Neural cell (in vitro differentiated cells): ENCODE data around the gene VKORC1. TPM values are rescaled to one million over a fixed set of nuclear protein-coding genes. Genes with fewer than 3 reads are reported as not detected.
A peak's percentile ranks its signal among the peaks of the same experiment; 100 is the strongest.

Experiments
- H2AFZ ChIP-seq: fragments of 200-600, 300-800 bp; sonication (generic), shearing (Covaris generic); 2 replicates; pipeline ENCODE4 v1.6.0; 2014; ENCODE audit warnings: low read depth, mild to moderate bottlenecking, antibody characterized with exemption, low read length, moderate library complexity
- H3F3A ChIP-seq: fragments of 200-600 bp; shearing (Covaris generic); 2 replicates; pipeline ENCODE4 v1.6.1; 2016; ENCODE audit warnings: mild to moderate bottlenecking, moderate library complexity, mixed read lengths, antibody characterized with exemption, low read length; ENCODE audit not compliant: insufficient read depth, poor library complexity, severe bottlenecking
- H3K27ac ChIP-seq: fragments of 200-600, 300-800 bp; sonication (generic), shearing (Covaris generic); 2 replicates; pipeline ENCODE4 v1.5.1; 2014; ENCODE audit warnings: mild to moderate bottlenecking, low read length, moderate library complexity
- H3K27me3 ChIP-seq: fragments of 300-800, 200-600 bp; sonication (generic), shearing (Covaris generic); 2 replicates; pipeline ENCODE4 v1.6.0; 2014; ENCODE audit warnings: mild to moderate bottlenecking, low read depth, low read length, moderate library complexity; ENCODE audit not compliant: insufficient read depth
- H3K36me3 ChIP-seq: fragments of 300-800, 200-600 bp; sonication (generic), shearing (Covaris generic); 2 replicates; pipeline ENCODE4 v1.5.1; 2014; ENCODE audit warnings: mild to moderate bottlenecking, antibody characterized with exemption, low read length, moderate library complexity; ENCODE audit not compliant: insufficient read depth
- H3K4me2 ChIP-seq: fragments of 300-800, 200-600 bp; sonication (generic), shearing (Covaris generic); 2 replicates; pipeline ENCODE4 v1.6.0; 2014; ENCODE audit warnings: mild to moderate bottlenecking, low read length
- H3K4me3 ChIP-seq: fragments of 300-800, 200-600 bp; sonication (generic), shearing (Covaris generic); 2 replicates; pipeline ENCODE4 v1.5.1; 2014; ENCODE audit warnings: mild to moderate bottlenecking, low read length, moderate library complexity
- H3K79me2 ChIP-seq: fragments of 200-600 bp; shearing (Covaris generic); replicated peaks from 2 replicates; pipeline ENCODE4 v1.6.0; 2014; ENCODE audit warnings: mild to moderate bottlenecking, low read length, moderate library complexity; ENCODE audit not compliant: insufficient read depth
- H3K9ac ChIP-seq: fragments of 300-800, 200-600 bp; sonication (generic), shearing (Covaris generic); 2 replicates; pipeline ENCODE4 v1.6.1; 2016; ENCODE audit warnings: mild to moderate bottlenecking, low read length, mixed read lengths
- H3K9me2 ChIP-seq: fragments of 200-600 bp; shearing (Covaris generic); 2 replicates; pipeline ENCODE4 v1.6.1; 2016; ENCODE audit warnings: mild to moderate bottlenecking, low read length, mixed read lengths; ENCODE audit not compliant: insufficient read depth
- H3K9me3 ChIP-seq: fragments of 200-600, 300-800 bp; sonication (generic), shearing (Covaris generic); 2 replicates; pipeline ENCODE4 v1.6.1; 2016; ENCODE audit warnings: mild to moderate bottlenecking, mixed run types, low read length, moderate library complexity, mixed read lengths
- H4K20me1 ChIP-seq: fragments of 200-600 bp; shearing (Covaris generic); 2 replicates; pipeline ENCODE4 v1.6.1; 2016; ENCODE audit warnings: mild to moderate bottlenecking, mixed run types; ENCODE audit not compliant: insufficient read depth
- EP300 ChIP-seq: fragments of 450-650 bp; conservative IDR thresholded peaks from 2 replicates; pipeline ENCODE4 v1.6.1; 2014; ENCODE audit warnings: antibody characterized with exemption, mild to moderate bottlenecking, moderate library complexity; ENCODE audit not compliant: poor library complexity, severe bottlenecking
- EZH2 ChIP-seq: fragments of 200-600, 300-800 bp; shearing (Covaris generic), sonication (generic); IDR thresholded peaks from 2 replicates; pipeline ENCODE4 v1.6.1; 2014; ENCODE audit warnings: antibody characterized with exemption, low read length, borderline replicate concordance, mild to moderate bottlenecking; ENCODE audit not compliant: insufficient read depth, poor library complexity, severe bottlenecking
- MXI1 ChIP-seq: fragments of 450-650 bp; conservative IDR thresholded peaks from 2 replicates; pipeline ENCODE4 v1.6.1; 2014; ENCODE audit warnings: antibody characterized with exemption, mild to moderate bottlenecking; ENCODE audit not compliant: poor library complexity, severe bottlenecking
- POLR2AphosphoS5 ChIP-seq: IDR thresholded peaks from 2 replicates; pipeline ENCODE4 v1.6.1; 2012
- RAD21 ChIP-seq: fragments of 450-650 bp; conservative IDR thresholded peaks from 2 replicates; pipeline ENCODE4 v1.6.1; 2014; ENCODE audit warnings: antibody characterized with exemption, mild to moderate bottlenecking, moderate library complexity
- SMC3 ChIP-seq: fragments of 450-650 bp; conservative IDR thresholded peaks from 2 replicates; pipeline ENCODE4 v1.6.1; 2014; ENCODE audit warnings: antibody characterized with exemption, mild to moderate bottlenecking, moderate library complexity; ENCODE audit not compliant: poor library complexity
- TAF1 ChIP-seq: IDR thresholded peaks from 2 replicates; pipeline ENCODE4 v1.6.1; 2012; ENCODE audit warnings: low read depth
- polyA plus RNA-seq: library from polyadenylated mRNA; depleted of rRNA; stranded (reverse); fragments of >200 nt; gene quantifications from 2 replicates; pipeline ENCODE4 v1.2.3, GENCODE V29; 2014
- TF ChIP-seq, protein P1 (sequence below): fragments of 450-650 bp; IDR thresholded peaks from 2 replicates; pipeline ENCODE4 v1.5.1; 2014; ENCODE audit warnings: antibody characterized with exemption, mild to moderate bottlenecking, moderate library complexity; ENCODE audit not compliant: poor library complexity, severe bottlenecking
- TF ChIP-seq, protein P2 (sequence below): IDR thresholded peaks from 2 replicates; pipeline ENCODE4 v1.6.1; 2012; ENCODE audit warnings: borderline replicate concordance

VKORC1 gene
- polyA plus RNA-seq, 1 donor from 2014 or later, result 105 TPM

DNA sequence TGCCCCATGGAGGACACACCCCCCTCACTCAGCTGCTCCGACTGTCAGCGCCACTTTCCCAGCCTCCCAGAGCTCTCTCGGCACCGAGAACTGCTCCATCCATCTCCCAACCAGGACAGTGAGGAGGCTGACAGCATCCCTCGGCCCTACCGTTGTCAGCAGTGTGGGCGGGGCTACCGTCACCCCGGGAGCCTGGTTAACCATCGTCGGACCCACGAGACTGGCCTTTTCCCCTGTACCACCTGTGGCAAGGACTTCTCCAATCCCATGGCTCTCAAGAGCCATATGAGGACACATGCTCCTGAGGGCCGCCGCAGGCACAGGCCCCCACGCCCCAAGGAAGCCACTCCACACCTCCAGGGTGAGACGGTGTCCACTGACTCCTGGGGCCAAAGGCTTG, 18.3 kb downstream of the VKORC1 start:
- H3K9me2 ChIP-seq, result no peaks in the 10 kb centered on the region
- H3K9ac ChIP-seq, result no peak overlapping the region
- no peaks in the 10 kb centered on the region for H3F3A ChIP-seq
- H3K4me3 ChIP-seq, result no peak overlapping the region
- no peak overlapping the region for H3K4me2 ChIP-seq
- H3K9me3 ChIP-seq, result no peaks in the 10 kb centered on the region
- no peak for TF ChIP-seq MXI1
- TF ChIP-seq, protein P1, sequence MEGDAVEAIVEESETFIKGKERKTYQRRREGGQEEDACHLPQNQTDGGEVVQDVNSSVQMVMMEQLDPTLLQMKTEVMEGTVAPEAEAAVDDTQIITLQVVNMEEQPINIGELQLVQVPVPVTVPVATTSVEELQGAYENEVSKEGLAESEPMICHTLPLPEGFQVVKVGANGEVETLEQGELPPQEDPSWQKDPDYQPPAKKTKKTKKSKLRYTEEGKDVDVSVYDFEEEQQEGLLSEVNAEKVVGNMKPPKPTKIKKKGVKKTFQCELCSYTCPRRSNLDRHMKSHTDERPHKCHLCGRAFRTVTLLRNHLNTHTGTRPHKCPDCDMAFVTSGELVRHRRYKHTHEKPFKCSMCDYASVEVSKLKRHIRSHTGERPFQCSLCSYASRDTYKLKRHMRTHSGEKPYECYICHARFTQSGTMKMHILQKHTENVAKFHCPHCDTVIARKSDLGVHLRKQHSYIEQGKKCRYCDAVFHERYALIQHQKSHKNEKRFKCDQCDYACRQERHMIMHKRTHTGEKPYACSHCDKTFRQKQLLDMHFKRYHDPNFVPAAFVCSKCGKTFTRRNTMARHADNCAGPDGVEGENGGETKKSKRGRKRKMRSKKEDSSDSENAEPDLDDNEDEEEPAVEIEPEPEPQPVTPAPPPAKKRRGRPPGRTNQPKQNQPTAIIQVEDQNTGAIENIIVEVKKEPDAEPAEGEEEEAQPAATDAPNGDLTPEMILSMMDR, result no peak
- TF ChIP-seq RAD21, result no peak
- no peak for TF ChIP-seq SMC3
- TF ChIP-seq EZH2, result no peak
- no peak for TF ChIP-seq TAF1
- no peak for TF ChIP-seq EP300
- no peak for TF ChIP-seq POLR2AphosphoS5
- TF ChIP-seq, protein P2, sequence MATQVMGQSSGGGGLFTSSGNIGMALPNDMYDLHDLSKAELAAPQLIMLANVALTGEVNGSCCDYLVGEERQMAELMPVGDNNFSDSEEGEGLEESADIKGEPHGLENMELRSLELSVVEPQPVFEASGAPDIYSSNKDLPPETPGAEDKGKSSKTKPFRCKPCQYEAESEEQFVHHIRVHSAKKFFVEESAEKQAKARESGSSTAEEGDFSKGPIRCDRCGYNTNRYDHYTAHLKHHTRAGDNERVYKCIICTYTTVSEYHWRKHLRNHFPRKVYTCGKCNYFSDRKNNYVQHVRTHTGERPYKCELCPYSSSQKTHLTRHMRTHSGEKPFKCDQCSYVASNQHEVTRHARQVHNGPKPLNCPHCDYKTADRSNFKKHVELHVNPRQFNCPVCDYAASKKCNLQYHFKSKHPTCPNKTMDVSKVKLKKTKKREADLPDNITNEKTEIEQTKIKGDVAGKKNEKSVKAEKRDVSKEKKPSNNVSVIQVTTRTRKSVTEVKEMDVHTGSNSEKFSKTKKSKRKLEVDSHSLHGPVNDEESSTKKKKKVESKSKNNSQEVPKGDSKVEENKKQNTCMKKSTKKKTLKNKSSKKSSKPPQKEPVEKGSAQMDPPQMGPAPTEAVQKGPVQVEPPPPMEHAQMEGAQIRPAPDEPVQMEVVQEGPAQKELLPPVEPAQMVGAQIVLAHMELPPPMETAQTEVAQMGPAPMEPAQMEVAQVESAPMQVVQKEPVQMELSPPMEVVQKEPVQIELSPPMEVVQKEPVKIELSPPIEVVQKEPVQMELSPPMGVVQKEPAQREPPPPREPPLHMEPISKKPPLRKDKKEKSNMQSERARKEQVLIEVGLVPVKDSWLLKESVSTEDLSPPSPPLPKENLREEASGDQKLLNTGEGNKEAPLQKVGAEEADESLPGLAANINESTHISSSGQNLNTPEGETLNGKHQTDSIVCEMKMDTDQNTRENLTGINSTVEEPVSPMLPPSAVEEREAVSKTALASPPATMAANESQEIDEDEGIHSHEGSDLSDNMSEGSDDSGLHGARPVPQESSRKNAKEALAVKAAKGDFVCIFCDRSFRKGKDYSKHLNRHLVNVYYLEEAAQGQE, result no peak
- no peaks in the 10 kb centered on the region for H4K20me1 ChIP-seq
- H3K27me3 ChIP-seq, result no peaks in the 10 kb centered on the region
- peaks cover 6% of the 10 kb centered on the region for H3K36me3 ChIP-seq
- H2AFZ ChIP-seq, result no peak overlapping the region
- H3K27ac ChIP-seq, result no peak overlapping the region
- H3K79me2 ChIP-seq, result peaks cover 37% of the 10 kb centered on the region

DNA sequence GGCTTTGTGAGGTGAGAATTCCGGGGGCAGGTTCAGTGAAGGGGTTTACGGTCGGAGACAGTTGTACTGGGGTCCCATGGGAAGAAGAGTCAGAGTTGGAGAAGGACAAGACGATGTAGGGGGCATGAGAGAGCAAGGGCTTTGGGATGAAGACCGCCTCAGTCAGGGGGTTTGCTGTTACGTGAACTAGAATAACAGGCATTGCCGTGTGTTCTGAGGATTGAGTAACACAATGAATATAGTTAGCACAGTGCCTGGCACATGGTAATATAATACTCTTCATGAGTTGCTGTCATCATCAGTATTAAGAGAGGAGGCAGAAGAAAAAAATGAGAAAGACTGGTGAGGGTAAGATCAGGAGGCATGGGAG, 19.8 kb downstream of the VKORC1 start:
- peak overlapping the region; percentile 67 for H2AFZ ChIP-seq

More for the DNA sequence above, 19.8 kb downstream of the VKORC1 start:
- Histone ChIP-seq H3K27me3 (no peaks in the 10 kb centered on the region), H3K9me2 (no peaks in the 10 kb centered on the region), H3K9ac (peak overlapping the region; percentile 96), H3K27ac (peak overlapping the region; percentile 95), H3K36me3 (peaks cover 6% of the 10 kb centered on the region), H3F3A (no peaks in the 10 kb centered on the region), H3K9me3 (no peaks in the 10 kb centered on the region), H3K4me2 (peak overlapping the region; percentile 97), H3K4me3 (peak overlapping the region; percentile 77), H3K79me2 (peaks cover 43% of the 10 kb centered on the region), H4K20me1 (no peaks in the 10 kb centered on the region)
- TF ChIP-seq RAD21 (no peak), POLR2AphosphoS5 (no peak)
